ENCODE data around the gene RPRM. TPM values are rescaled to one million over a fixed set of nuclear protein-coding genes. Genes with fewer than 3 reads are reported as not detected.

RPRM gene
- total and polyA plus RNA-seq, 3 donors from 2014 or later: 2.4 to 4.7 (median 2.9) TPM

DNA sequence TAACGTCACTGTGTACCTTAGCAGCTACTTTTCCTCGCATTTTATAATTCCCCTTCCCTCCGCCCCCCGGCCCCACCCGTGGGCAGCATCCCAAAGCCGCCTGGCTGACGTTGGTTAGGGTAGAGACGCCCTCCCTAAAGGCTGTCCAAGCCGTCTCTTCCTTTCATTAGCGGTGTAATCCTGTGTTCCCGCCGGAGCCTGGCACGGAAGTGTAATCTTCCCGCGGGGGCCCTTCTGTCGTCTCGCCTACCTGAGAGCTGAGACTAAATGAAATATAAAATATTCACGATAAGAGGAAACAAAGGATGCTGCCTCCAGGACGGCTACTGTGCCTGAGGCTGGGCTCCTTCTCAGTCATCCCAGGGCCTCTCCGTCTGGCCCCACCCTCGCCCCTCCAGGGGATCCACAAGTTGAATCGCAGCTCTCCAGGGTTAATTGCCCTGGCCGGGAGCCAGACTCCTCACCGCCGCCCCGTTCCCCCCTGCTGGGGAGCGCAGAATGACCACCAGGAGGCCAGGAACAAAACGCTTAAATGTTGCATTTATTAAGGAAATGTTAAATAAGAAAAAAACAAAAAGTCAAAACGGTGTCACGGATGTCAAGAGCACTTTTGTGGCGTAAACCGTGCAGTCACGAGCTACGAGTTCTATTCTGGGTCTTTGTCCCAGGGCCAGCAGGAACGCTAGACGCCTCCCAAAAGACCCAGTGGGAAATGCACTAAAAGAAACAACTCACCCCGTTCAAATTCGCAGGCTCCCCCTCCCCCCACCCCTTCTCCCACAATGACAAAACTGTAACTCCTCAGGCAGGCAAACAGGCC, 1.5 kb downstream of the RPRM start:
- H3K9me3 ChIP-seq: no peaks in the 10 kb centered on the region
- TF ChIP-seq POLR2A (IDR thresholded peaks at IDR 0.05): no peak
- TF ChIP-seq, protein P1, sequence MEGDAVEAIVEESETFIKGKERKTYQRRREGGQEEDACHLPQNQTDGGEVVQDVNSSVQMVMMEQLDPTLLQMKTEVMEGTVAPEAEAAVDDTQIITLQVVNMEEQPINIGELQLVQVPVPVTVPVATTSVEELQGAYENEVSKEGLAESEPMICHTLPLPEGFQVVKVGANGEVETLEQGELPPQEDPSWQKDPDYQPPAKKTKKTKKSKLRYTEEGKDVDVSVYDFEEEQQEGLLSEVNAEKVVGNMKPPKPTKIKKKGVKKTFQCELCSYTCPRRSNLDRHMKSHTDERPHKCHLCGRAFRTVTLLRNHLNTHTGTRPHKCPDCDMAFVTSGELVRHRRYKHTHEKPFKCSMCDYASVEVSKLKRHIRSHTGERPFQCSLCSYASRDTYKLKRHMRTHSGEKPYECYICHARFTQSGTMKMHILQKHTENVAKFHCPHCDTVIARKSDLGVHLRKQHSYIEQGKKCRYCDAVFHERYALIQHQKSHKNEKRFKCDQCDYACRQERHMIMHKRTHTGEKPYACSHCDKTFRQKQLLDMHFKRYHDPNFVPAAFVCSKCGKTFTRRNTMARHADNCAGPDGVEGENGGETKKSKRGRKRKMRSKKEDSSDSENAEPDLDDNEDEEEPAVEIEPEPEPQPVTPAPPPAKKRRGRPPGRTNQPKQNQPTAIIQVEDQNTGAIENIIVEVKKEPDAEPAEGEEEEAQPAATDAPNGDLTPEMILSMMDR (IDR thresholded peaks at IDR 0.05): peak in 1 of 3 experiments; percentile 14
- 2% methylated on average over 36 to 37 of the region's 38 CpGs for WGBS, 2 donors
- H3K4me1 ChIP-seq: peaks cover 8% of the 10 kb centered on the region
- DNase-seq: no peak
- no peaks in the 10 kb centered on the region for H3K36me3 ChIP-seq (ENCODE audit: low read depth, missing control alignments)
- intact Hi-C loops (cut with DNase I; ENCODE audit: low total_unique reads): no loop called here
- no peak overlapping the region for H3K27ac ChIP-seq
- peak overlapping the region; percentile 56 to 58 for H3K4me3 ChIP-seq
- H3K27me3 ChIP-seq: peaks cover 4% of the 10 kb centered on the region

DNA sequence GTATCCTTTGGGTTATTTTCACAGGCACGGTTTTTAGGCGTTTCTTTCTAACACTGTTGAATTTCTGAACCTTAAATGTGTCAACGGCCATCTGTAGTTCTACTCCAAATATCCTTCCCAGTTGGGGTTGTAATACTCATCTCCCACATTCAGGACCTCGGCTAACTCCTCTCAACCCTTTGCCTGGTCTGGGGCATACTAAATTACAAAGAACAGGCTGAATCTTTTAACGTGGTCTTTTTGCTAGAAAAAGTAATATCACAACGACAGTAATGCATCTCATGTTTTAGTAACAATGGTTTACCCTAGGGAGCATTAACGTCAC, 2.1 kb downstream of the RPRM start:
- H3K9me3 ChIP-seq: no peaks in the 10 kb centered on the region
- peaks cover 4% of the 10 kb centered on the region for H3K27me3 ChIP-seq
- no peaks in the 10 kb centered on the region for H3K36me3 ChIP-seq (ENCODE audit: low read depth, missing control alignments)
- WGBS, 2 donors: 3 to 12% methylated on average over 7 of the region's 7 CpGs
- intact Hi-C loops (cut with DNase I; ENCODE audit: low total_unique reads): no loop called here
- peaks cover 8% of the 10 kb centered on the region for H3K4me1 ChIP-seq
- H3K27ac ChIP-seq: no peak overlapping the region
- DNase-seq: no peak
- TF ChIP-seq, protein P1 (IDR thresholded peaks at IDR 0.05): no peak
- TF ChIP-seq POLR2A (IDR thresholded peaks at IDR 0.05): no peak
- peak overlapping the region in 1 of 2 donors; percentile 58 for H3K4me3 ChIP-seq

DNA sequence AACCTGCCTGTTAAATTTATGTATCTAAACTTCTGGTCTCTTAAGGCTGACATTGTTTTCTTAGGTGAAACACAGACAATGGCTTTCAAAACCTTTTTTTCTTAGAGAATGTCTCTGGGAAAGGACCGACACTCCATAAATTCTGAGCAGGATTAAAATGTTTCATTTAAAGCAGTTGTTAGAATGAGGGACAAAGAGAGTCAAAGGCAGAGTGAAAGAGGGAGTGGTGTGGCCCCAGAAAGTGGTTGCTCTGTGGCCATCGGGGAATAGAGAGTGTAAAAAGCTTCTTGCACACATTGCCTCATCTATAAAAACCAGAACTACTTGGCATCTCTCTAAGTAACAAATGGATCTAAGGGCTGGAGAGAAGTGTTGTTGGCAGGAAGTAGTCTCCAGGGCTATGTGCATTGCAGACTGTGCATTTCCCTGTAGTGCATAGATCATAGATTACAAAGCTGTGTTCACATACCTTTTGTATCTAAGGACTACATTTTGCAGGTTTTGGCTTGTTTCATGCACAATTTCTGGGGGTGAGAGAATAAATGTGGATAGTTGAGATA, 3.6 kb downstream of the RPRM start:
- Histone ChIP-seq H3K36me3 (ENCODE audit: low read depth, missing control alignments) (no peaks in the 10 kb centered on the region), H3K4me3 (no peak overlapping the region), H3K27me3 (peaks cover 4% of the 10 kb centered on the region), H3K4me1 (peaks cover 8% of the 10 kb centered on the region), H3K27ac (no peak overlapping the region), H3K9me3 (no peaks in the 10 kb centered on the region)
- WGBS, 2 donors: 68 to 75% methylated on average over 2 of the region's 2 CpGs
- no peak for TF ChIP-seq POLR2A (IDR thresholded peaks at IDR 0.05)
- TF ChIP-seq, protein P1 (IDR thresholded peaks at IDR 0.05): no peak
- DNase-seq: no peak
- intact Hi-C loops (cut with DNase I; ENCODE audit: low total_unique reads): no loop called here

DNA sequence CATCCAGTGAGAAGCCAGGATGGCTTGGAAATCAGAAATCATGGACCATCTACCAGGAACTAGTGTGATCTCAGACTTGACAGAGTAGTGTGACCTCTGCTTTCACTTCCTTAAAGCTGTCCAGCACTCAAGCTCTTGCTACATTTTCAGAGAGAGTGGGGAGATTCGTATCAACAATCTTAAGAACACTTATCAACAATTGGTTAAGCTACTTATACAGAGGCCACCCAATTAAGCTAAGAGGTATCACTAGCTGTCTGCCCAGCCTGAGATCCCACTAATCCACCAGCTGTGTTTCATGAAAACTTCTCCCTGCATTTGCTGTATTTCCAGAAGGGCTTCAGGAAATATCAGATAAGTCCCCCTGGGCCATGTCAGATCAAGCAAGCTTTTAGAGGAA, 4.2 kb downstream of the RPRM start:
- H3K27me3 ChIP-seq: peaks cover 4% of the 10 kb centered on the region
- H3K4me1 ChIP-seq: peaks cover 8% of the 10 kb centered on the region
- H3K27ac ChIP-seq: no peak overlapping the region
- TF ChIP-seq POLR2A (IDR thresholded peaks at IDR 0.05): no peak
- TF ChIP-seq, protein P1 (IDR thresholded peaks at IDR 0.05): no peak
- no peak overlapping the region for H3K4me3 ChIP-seq
- no peaks in the 10 kb centered on the region for H3K9me3 ChIP-seq
- DNase-seq: no peak
- no peaks in the 10 kb centered on the region for H3K36me3 ChIP-seq (ENCODE audit: low read depth, missing control alignments)
- WGBS, 2 donors: 47 to 55% methylated on average over 1 of the region's 1 CpG
- intact Hi-C loops (cut with DNase I; ENCODE audit: low total_unique reads): no loop called here

Measured in testis (tissue), 3 donors.